ENCODE results near the gene SOX12.
"Not testable (repeated sequence)": the region's sequence is repeated elsewhere in the genome, so short reads cannot be mapped to it uniquely, and the experiment has no call there.

SOX12 gene

DNA sequence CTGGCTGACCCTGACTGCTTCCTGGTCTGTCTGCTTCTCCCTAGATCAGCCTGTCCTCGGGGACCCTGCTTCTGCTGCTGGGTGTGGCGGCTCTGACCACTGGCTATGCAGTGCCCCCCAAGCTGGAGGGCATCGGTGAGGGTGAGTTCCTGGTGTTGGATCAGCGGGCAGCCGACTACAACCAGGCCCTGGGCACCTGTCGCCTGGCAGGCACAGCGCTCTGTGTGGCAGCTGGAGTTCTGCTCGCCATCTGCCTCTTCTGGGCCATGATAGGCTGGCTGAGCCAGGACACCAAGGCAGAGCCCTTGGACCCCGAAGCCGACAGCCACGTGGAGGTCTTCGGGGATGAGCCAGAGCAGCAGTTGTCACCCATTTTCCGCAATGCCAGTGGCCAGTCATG lies 27.8 kb downstream of the SOX12 start:
- H3K4me3 ChIP-seq, result no peak overlapping the region

GRCh38 chr20:354298-354977 lies 29.1 kb downstream of the SOX12 start:
- Histone ChIP-seq H3K27ac (no peak overlapping the region), H3K4me3 (no peak overlapping the region)

More for the DNA sequence above, 27.8 kb downstream of the SOX12 start:
- no peak overlapping the region for H3K27ac ChIP-seq

DNA sequence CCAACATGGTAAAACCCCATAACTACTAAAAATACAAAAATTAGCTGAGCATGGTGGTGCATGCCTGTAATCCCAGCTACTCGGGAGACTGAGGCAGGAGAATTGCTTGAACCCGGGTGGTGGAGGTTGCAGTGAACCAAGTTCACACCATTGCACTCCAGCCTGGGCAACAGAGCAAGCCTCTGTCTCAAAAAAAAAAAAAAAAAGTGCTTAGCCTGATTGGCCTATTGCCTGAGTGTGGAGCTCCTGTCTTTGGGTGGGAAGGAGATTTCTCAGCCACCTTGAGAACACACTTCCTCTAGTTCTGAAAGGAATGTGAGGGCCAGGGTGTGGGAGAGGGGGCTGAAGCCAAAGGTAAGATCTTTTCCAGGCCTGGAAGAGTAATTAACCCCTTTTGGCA lies 30.8 kb downstream of the SOX12 start:
- H3K27ac ChIP-seq, result peak overlapping the region in 2 of 21 experiments; percentile 14 to 47
- H3K4me3 ChIP-seq, result not testable (repeated sequence)

GRCh38 chr20:356745-357144 lies 31.4 kb downstream of the SOX12 start:
- H3K4me3 ChIP-seq, result no peak overlapping the region
- H3K27ac ChIP-seq, result peak overlapping the region in 2 of 21 experiments; percentile 14 to 47

DNA sequence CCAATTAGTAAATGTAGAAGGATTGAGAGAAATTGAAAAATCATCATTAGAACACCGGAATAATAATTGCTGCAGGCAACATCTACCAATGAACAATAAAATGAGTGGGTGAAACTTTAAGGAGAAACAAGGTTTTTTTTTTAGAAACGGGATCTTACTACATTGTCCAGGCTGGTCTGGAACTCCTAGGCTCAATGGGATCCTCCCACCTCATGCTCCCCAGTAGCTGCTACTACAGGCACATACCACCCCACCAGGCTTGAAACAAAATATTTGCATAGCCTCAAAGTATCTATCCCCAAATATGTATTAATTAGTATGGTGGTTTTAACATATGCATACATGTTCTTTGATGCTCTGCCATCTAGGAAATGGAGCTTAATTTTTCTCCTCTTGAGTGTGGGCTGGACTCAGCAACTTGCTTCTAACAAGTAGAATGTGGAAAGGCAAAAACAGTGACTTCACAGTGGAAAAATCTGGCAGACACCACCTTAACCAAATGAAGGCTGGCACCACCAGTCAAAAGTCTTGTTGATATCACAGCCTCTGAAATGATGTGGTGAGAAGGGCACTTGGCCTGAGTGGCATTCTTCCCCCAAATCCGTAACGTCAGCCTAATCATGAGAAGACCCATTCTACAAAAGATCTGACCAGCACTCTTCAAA lies 33.7 kb downstream of the SOX12 start:
- Histone ChIP-seq H3K4me3 (no peak overlapping the region), H3K27ac (peak overlapping the region in 2 of 21 experiments; percentile 7 to 14)

- Histone ChIP-seq H3K27ac (peak overlapping the region in 1 of 21 experiments; percentile 11), H3K4me3 (no peak overlapping the region)
Measured at GRCh38 chr20:361561-361960, 36.2 kb downstream of the SOX12 start.

GRCh38 chr20:362271-363254 lies 37.2 kb downstream of the SOX12 start:
- Histone ChIP-seq H3K4me3 (no peak overlapping the region), H3K27ac (peak overlapping the region in 2 of 21 experiments; percentile 1 to 2)

DNA sequence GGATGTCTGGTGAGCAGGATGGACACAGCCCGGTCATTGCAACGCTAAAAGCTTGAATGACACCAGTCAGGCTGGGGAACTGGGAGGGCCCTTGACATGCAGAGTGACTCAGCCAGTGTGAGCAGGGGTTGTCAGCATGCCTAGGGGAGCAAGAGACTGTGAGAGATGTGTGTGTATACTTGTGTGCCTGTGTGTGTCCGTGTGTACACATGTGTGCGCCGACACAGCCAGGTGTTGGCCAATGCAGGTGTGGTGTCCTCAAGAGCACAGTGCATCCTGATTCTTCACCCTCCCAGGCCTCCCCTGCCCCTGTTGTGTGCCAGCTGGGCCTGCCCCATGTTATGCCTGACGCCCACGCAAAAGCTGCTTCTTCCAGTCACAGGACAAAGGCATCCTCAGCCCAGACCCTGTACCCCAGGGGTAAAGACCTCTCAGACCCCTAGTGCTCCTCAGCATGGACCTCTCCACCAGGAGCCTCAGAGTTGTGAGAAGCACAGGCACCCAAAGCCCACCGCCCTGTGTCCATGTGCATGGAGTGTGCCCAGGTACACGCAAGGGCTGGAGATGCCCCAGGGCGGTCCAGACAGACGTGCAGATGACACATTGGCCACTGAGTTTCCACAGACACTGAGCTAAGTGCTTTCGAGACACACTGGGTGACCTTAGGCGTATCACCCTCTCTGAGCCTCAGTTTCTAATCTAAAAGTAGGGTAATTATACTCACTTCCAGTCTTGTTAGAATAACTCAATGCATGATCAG lies 38.1 kb downstream of the SOX12 start:
- Histone ChIP-seq H3K4me3 (no peak overlapping the region), H3K27ac (peak overlapping the region in 2 of 21 experiments; percentile 1 to 6)

DNA sequence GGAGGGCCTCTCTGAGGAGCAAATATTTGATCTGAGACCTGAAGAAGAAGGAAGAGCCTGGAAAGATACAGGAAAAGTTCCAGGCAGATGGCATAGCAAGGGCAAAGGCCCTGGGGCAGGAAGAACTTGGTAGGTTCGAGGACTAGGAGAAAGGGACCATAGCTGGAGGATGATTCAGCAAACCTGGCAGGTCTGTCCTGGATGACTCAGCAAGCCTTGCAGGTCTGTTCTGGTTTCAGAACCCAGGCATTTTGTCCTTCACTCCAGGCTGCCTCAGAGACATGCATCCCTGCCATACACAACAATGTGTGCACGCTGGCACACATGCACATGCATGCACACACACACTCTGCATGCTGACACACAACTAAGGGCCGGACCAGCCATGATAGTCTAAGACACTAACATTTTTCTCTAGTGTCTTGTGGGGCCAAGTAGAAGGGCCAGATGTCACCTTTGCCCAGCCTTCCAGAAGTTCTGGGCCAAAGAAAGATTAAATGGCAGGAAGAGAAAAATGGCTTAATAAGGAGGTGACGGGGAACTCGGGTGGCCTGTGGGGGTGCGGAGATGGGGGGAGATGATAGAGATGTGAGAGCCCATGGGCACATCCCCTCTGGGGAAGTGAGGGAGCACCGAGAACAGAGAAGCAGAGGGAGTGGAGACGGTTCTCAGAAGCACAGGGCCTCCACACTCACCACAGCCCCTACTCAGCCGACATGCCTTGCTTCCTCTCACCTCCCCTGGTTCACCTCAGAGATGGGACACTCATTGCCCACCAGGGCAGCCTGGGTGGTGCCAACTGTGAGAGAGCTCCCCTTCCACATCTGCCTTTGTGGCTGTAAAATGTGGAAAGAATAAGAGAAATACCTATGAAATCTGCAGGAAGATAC lies 39.8 kb downstream of the SOX12 start:
- peak overlapping the region in 8 of 21 experiments; percentile 11 to 69 (median 38) for H3K27ac ChIP-seq

DNA sequence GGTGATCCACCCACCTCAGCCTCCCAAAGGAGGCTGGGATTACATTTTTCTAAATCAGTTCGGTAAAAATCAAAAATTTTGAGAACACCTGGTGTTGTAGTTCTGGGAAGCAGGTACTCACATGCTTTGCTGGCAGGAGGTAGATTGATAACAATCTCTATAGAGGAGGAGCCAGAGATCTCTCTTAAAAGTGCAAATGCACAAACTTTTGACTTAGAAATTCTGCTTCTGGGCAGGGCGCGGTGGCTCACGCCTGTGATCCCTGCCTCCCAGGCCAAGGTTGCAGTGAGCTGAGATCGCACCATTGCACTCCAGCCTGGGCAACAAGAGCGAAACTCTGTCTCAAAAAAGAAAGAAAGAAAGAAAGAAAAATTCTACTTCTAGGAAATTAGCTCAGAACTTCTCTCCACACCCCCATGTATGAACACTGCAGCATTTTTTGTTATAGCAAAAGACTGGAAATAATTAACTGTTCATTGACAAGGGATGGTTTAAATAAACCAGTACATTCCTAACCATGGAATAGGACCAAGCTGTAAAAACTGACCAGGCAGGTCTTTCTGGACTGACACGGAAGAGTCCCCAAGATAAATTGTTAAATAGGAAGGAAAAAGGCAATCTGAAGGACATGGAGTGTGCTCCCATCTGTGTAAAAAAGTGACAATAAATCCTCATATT lies 40.8 kb downstream of the SOX12 start:
- H3K27ac ChIP-seq, result peak overlapping the region in 9 of 21 experiments; percentile 8 to 69 (median 34)
- no peak overlapping the region for H3K4me3 ChIP-seq

More for the DNA sequence above, 39.8 kb downstream of the SOX12 start:
- no peak overlapping the region for H3K4me3 ChIP-seq

DNA sequence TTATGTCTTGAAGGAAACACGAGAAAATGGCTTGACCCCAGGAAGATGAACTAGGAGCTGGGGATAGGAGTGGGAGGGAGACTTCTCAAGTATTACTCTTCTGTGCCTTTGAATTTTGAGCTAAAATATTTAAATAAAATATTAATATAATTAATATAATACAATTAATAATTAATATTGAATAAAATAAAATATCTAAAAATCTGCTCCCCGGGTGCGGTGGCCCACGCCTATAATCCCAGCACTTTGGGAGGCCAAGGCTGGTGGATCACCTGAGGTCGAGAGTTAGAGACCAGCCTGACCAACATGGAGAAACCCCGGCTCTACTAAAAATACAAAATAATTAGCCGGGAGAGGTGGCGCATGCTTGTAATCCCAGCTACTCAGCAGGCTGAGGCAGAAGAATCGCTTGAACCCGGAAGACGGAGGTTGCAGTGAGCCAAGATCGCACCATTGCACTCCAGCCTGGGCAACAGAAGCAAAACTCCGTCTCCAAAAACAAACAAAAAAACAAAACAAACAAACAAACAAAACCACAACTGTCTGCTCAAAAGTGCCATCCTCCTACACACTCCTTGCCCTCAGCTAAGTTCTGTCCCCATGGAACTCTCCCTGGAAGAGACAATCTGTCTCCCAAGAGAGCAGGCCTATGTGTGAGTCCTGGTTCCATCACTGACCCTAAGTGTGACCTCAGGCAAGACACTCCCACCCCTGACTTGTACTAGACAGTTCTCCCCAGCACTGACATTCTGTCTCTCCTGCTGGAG lies 41.5 kb downstream of the SOX12 start:
- Histone ChIP-seq H3K27ac (peak overlapping the region in 8 of 21 experiments; percentile 8 to 69 (median 25)), H3K4me3 (no peak overlapping the region)

DNA sequence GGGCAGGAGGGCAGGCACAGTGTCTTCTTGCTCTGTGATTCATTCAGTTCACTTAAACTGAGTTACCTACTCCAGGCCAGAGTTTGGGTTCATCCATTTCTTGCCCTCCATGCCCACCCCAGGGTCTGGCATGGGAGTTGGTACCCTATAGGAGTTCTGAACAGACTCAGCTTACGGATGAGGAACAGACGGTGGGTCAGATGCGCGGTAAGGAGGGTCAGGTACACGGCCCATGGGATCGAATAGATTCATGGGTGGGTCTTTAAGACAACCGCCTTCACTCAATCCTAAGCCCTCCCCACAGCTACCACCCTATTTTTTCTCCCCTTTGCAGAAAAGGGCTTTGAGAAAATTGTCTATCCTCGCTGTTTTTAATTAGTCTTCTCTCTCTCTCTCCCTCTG lies 42.1 kb downstream of the SOX12 start:
- H3K4me3 ChIP-seq, result no peak overlapping the region
- H3K27ac ChIP-seq, result peak overlapping the region in 1 of 21 experiments; percentile 31

- no peak overlapping the region for H3K4me3 ChIP-seq
Measured at GRCh38 chr20:368915-369314, 43.6 kb downstream of the SOX12 start.

DNA sequence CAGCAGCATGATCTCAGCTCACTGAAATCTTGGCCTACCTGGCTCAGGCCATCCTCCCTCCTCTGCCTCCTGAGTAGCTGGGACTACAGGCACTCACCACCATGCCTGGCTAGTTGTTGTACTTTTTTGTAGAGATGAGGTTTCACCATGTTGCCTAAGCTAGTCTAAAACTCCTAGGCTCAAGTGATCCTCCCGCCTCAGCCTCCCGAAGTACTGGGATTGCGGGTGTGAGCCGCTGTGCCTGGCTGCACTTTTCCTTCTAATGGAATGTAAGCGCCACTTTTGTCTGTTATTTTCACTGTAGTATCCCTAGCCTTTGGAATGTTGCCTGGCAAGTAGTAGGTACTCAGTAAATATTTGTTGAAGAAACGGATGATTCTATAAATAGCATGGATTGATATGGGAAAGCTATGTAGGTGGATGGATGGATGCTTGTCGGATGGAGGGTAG lies 44.8 kb downstream of the SOX12 start:
- no peak overlapping the region for H3K4me3 ChIP-seq
- H3K27ac ChIP-seq, result peak overlapping the region in 1 of 21 experiments; percentile 7

More at GRCh38 chr20:368915-369314, 43.6 kb downstream of the SOX12 start:
- H3K27ac ChIP-seq, result no peak overlapping the region

GRCh38 chr20:370977-371754 lies 45.8 kb downstream of the SOX12 start:
- H3K4me3 ChIP-seq, result no peak overlapping the region
- H3K27ac ChIP-seq, result peak overlapping the region in 11 of 21 experiments; percentile 4 to 75 (median 33)

All from skin epidermis (tissue), 12 donors.